H1 (cell line): Measurements from ENCODE around the gene IQCF2. TPM values are rescaled to one million over a fixed set of nuclear protein-coding genes. Genes with fewer than 3 reads are reported as not detected.

ENCODE experiments used
- E2F6 ChIP-seq: IDR thresholded peaks from 2 replicates; pipeline ENCODE4 v1.6.1; 2012; ENCODE audit warnings: inconsistent platforms
- polyA plus RNA-seq, 7 experiments: library from polyadenylated mRNA; depleted of rRNA in 3 of 7; stranded (reverse) in 5 of 7; unstranded in 2 of 7; fragments of >200 nt in 5 of 7; fragments of 200-250 nt in 2 of 7; gene quantifications; 1 replicate in 5 of 7; 2 replicates in 1 of 7; 4 replicates in 1 of 7; pipeline versions ENCODE4 v1.2.1 to v1.2.3, GENCODE V29; 2011 to 2013; ENCODE audit warnings: missing spikeins in 2 of 7, mixed read lengths in 2 of 7
- total RNA-seq: library from RNA; stranded (reverse); fragmentation: NEBNext Ultra II Directional; extraction: Animal tissue kit (Norgen Biotek cat#: 25700); gene quantifications from 2 replicates; pipeline ENCODE4 v1.2.1, GENCODE V29; 2021

IQCF2 gene
- total and polyA plus RNA-seq, 2 of the 8 experiments (the other 6 are each of a cell fraction or from before 2014, with no cell fraction given): not detected

GRCh38 chr3:51874411-51874810 is 13.0 kb downstream of the IQCF2 start (continued):
- TF ChIP-seq E2F6: no peak
